VCaP (cell line): ENCODE results near the gene EXTL2.
A peak's percentile ranks its signal among the peaks of the same experiment; 100 is the strongest.

ENCODE experiments used
- H3K27ac ChIP-seq: fragments of 450-650 bp; 2 replicates; pipeline ENCODE4 v1.5.1; 2017
- TF ChIP-seq, protein P1 (sequence below): fragments of 450-650 bp; conservative IDR thresholded peaks from 2 replicates; pipeline ENCODE4 v1.5.1; 2017; ENCODE audit warnings: mild to moderate bottlenecking, moderate library complexity

The EXTL2 gene

DNA sequence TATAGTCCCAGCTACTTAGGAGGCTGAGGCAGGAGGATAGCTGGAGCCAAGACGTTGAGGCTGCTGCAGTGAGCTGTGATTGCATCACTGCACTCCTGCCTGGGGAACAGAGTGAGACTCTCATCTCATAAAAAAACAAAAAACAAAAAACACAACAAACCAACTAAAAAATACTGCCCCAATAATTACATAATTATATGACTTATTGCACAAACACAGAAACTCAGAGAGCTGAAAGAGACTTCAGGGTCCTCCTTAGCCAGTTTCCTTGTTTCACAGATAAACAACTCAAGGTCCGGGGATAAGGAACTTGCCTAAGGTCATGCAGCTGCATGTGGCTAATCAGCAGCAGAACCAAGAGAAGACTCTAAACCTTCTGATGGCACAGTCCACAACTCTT lies 11.9 kb downstream of the EXTL2 start:
- TF ChIP-seq, protein P1, sequence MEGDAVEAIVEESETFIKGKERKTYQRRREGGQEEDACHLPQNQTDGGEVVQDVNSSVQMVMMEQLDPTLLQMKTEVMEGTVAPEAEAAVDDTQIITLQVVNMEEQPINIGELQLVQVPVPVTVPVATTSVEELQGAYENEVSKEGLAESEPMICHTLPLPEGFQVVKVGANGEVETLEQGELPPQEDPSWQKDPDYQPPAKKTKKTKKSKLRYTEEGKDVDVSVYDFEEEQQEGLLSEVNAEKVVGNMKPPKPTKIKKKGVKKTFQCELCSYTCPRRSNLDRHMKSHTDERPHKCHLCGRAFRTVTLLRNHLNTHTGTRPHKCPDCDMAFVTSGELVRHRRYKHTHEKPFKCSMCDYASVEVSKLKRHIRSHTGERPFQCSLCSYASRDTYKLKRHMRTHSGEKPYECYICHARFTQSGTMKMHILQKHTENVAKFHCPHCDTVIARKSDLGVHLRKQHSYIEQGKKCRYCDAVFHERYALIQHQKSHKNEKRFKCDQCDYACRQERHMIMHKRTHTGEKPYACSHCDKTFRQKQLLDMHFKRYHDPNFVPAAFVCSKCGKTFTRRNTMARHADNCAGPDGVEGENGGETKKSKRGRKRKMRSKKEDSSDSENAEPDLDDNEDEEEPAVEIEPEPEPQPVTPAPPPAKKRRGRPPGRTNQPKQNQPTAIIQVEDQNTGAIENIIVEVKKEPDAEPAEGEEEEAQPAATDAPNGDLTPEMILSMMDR, result no peak
- no peak overlapping the region for H3K27ac ChIP-seq

DNA sequence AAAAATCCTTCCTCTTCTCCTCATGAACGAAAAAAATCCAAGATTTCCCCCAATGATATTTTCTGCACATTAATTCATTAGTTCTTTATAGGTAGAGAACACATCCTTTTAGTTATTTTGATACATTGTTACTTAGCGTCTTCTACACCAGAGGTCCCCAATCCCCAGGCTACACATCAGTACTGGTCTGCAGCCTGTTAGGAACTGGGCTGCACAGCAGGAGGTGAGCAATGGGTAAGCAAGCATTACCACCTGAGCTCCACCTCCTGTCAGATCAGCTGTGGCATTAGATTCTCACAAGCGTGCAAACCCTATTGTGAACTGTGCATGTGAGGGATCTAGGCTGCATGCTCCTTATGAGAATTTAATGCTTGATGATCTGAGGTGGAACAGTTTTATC lies 13.0 kb downstream of the EXTL2 start:
- TF ChIP-seq, protein P1, result no peak
- no peak overlapping the region for H3K27ac ChIP-seq

DNA sequence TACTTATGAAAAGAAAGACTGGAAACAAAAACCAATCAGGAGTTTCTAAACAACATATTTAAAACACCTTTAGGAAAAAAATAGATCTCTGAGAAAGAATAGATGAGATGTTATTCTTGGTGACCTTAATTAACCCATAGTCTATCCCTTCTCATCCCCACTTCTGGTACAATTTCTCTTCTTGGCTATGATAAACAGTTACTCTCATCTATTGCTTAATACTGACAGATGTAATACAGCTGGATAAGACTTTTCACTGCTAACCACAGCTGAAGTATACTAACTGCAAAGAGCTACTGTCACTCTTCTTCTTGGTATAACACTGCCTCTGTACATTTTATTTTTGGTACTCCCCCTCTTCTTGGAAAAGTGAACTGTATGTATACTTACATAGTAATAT lies 15.2 kb downstream of the EXTL2 start:
- TF ChIP-seq, protein P1, result no peak
- H3K27ac ChIP-seq, result no peak overlapping the region

DNA sequence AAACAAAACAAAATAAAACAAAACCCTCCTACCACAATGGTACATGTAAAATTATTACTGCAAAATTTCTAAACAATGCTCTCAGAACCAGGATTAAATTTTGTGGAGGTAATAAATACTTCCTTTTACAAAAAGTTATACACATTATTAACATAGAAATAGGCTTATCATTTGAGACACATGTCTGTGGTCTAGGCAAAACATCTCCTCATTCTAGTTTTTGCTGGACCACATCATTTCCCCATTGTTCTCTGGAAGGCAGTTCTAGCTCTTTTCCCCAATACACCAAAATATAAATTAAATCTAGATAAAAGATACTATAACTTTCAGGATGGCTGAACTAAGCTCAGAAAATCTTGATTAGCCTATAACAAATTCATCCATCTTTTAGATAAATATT lies 18.4 kb downstream of the EXTL2 start:
- TF ChIP-seq, protein P1, result no peak
- H3K27ac ChIP-seq, result no peak overlapping the region

DNA sequence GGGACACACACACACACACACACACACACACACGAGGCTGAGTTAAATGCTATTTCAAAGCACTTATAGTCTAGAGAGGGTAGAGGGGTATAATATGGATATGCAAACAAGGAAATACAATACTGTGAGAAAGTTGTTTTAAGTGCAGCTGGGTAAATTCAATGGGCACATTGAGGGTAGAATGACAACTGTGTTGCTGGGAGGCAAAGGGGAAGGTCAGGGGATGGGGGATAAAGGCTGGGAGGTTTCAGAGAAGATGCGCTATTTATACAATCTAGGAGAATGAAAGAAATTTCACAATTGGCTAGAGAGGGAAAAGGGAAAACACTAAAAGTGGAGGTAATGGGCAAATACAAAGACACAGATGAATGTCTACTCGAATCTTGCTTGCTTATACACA lies 19.4 kb downstream of the EXTL2 start:
- TF ChIP-seq, protein P1, result no peak
- peak overlapping the region; percentile 43; the same call in 1 of the 2 replicates for H3K27ac ChIP-seq

DNA sequence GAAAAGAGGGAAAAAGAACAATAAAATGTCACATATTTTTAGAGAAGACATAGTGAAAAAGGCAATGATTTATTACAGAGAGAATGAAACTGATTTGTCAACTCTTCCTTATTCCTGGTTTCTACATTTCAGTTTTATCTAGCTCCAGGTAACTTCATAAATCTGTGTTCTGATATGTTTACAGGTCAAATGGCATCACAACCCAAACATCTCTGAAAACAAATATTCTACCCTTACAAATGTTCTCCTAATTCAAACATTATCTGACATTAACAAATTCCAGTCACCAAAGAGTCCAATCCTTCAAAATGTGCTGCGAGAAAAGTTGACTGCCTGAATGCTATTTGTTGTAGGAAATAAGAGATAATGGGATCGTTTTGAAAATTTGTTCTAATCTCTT lies 20.2 kb downstream of the EXTL2 start:
- H3K27ac ChIP-seq, result peak overlapping the region; percentile 43
- TF ChIP-seq, protein P1, result no peak

DNA sequence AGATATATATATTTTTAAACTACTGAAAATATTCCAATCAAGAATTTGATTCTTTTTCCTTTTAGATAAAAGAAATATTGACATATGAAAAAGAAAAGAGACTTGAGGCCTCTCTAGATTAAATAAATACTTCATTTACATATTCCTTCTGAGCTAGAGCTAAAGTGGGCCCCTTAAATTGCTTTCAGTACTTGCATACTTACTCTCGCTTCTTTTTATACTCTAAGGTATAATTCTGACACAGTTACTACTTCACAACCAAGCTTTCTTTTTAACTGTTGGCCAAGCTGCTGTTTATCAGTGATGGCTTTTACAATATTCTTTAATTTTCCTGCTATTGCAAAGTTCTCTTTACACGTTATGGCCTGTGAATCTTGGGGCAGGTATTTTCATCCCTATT lies 24.6 kb downstream of the EXTL2 start:
- no peak overlapping the region for H3K27ac ChIP-seq
- TF ChIP-seq, protein P1, result no peak
